ENCODE measurements around the gene TMEM179B. TPM values are rescaled to one million over a fixed set of nuclear protein-coding genes. Genes with fewer than 3 reads are reported as not detected.

Gene TMEM179B
- total and polyA plus RNA-seq, 9 of the 15 experiments (the other 6 are each of a cell fraction or from before 2014, with no cell fraction given): 27.7 to 105 (median 37.0) TPM

GRCh38 chr11:62786318-62787004 lies 741 bp upstream of the TMEM179B start (continued):
- TF ChIP-seq MEF2D (tag; conservative IDR thresholded peaks at IDR 0.05; ENCODE audit: low read depth): no peak
- no peak; the same call in 1 of the 2 replicates for TF ChIP-seq POLR2AphosphoS5 (IDR thresholded peaks at IDR 0.05; ENCODE audit: control insufficient read depth, insufficient read depth, low read depth, low read length)
- peak; percentile 41; the same call in 1 of the 2 replicates for TF ChIP-seq ZNF384 (IDR thresholded peaks at IDR 0.05; ENCODE audit: low read depth, low read length)
- TF ChIP-seq ZHX1 (conservative IDR thresholded peaks at IDR 0.05; ENCODE audit: low read length): 0 out of 2 replicates have a peak, but pooled peaks have one; percentile 52
- no peak for TF ChIP-seq ZFP1 (CRISPR knock-in tag; IDR thresholded peaks at IDR 0.05)
- no peak for TF ChIP-seq CBX8 (IDR thresholded peaks at IDR 0.05; ENCODE audit: borderline replicate concordance, extremely low read depth, low read depth, low read length, poor library complexity, severe bottlenecking)
- peak; percentile 41 for TF ChIP-seq KAT2B (IDR thresholded peaks at IDR 0.05; ENCODE audit: low read depth, low read length)
- no peak for TF ChIP-seq RBFOX2 (IDR thresholded peaks at IDR 0.05; ENCODE audit: low read depth, low read length)
- peak; percentile 76; the same call in 1 of the 2 replicates for TF ChIP-seq LCOR (CRISPR knock-in tag; IDR thresholded peaks at IDR 0.05)
- peak; percentile 59 for TF ChIP-seq NBN (IDR thresholded peaks at IDR 0.05; ENCODE audit: low read depth)
- no peak for TF ChIP-seq CREB5 (CRISPR knock-in tag; IDR thresholded peaks at IDR 0.05)
- no peak for TF ChIP-seq RBM22 (IDR thresholded peaks at IDR 0.05; ENCODE audit: low read depth, low read length, poor library complexity, severe bottlenecking)
- no peak for TF ChIP-seq VEZF1 (CRISPR knock-in tag; IDR thresholded peaks at IDR 0.05)
- TF ChIP-seq ZNF75A (CRISPR knock-in tag; IDR thresholded peaks at IDR 0.05): no peak
- TF ChIP-seq ZNF639 (CRISPR knock-in tag; conservative IDR thresholded peaks at IDR 0.05 in 1 of 2, IDR thresholded peaks at IDR 0.05 in 1 of 2): peak in 1 of 2 experiments; percentile 82; a peak in 2 of 4 replicates
- no peak for TF ChIP-seq KLF10 (CRISPR knock-in tag; IDR thresholded peaks at IDR 0.05)
- TF ChIP-seq DEAF1 (CRISPR knock-in tag; IDR thresholded peaks at IDR 0.05): peak; percentile 57; the same call in 1 of the 2 replicates
